Measurements from ENCODE around the gene PCSK2.

DNA sequence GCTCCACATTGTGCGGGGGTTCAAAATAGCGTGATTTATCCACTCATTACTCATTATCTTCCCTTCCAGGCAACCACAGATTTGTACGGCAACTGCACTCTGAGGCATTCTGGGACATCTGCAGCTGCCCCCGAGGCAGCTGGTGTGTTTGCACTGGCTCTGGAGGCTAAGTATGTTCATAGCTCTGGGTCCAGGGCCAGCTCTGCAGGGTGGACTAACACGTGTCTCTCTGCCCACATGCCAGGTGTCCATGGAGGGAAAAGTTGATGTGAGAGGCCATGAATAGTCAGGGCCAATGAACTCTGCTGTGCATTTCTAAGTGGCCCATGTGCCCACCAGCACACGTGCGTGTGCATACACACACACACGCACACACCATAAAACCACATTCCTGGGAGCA lies 229.4 kb downstream of the PCSK2 start:
- no peak for TF ChIP-seq TAF1 (IDR thresholded peaks at IDR 0.05; ENCODE audit: low read depth)
- TF ChIP-seq, protein P1, sequence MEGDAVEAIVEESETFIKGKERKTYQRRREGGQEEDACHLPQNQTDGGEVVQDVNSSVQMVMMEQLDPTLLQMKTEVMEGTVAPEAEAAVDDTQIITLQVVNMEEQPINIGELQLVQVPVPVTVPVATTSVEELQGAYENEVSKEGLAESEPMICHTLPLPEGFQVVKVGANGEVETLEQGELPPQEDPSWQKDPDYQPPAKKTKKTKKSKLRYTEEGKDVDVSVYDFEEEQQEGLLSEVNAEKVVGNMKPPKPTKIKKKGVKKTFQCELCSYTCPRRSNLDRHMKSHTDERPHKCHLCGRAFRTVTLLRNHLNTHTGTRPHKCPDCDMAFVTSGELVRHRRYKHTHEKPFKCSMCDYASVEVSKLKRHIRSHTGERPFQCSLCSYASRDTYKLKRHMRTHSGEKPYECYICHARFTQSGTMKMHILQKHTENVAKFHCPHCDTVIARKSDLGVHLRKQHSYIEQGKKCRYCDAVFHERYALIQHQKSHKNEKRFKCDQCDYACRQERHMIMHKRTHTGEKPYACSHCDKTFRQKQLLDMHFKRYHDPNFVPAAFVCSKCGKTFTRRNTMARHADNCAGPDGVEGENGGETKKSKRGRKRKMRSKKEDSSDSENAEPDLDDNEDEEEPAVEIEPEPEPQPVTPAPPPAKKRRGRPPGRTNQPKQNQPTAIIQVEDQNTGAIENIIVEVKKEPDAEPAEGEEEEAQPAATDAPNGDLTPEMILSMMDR (IDR thresholded peaks at IDR 0.05; ENCODE audit: poor library complexity, severe bottlenecking), result no peak
